ENCODE results near the gene TSPAN16. TPM values are rescaled to one million over a fixed set of nuclear protein-coding genes. Genes with fewer than 3 reads are reported as not detected.
"Not testable (repeated sequence)": the region's sequence is repeated elsewhere in the genome, so short reads cannot be mapped to it uniquely, and the experiment has no call there.

The TSPAN16 gene
- polyA plus RNA-seq, 4 donors = not detected

- peaks cover 0 to 96% (median 0%) of the 10 kb centered on the region in 3 donors for H3K36me3 ChIP-seq (ENCODE audit: control insufficient read depth in 3 of 3, insufficient read depth in 2 of 3, low read depth in 1 of 3, low read length in 3 of 3)
- DNase-seq = no peak
- no peak for FAIRE-seq
These were observed 34.2 kb downstream of the TSPAN16 start for GRCh38 chr19:11330127-11330526.

GRCh38 chr19:11331502-11331901 is 35.5 kb downstream of the TSPAN16 start:
- DNase-seq = no peak
- Histone ChIP-seq H3K27me3 (ENCODE audit: control insufficient read depth in 3 of 3, insufficient read depth in 3 of 3, low read length in 3 of 3) (no peaks in the 10 kb centered on the region), H3K4me1 (ENCODE audit: control insufficient read depth in 3 of 3, insufficient read depth in 2 of 3, low read depth in 1 of 3, low read length in 2 of 3) (peaks cover 0 to 4% (median 0%) of the 10 kb centered on the region in 3 donors), H3K4me3 (ENCODE audit: low read depth in 1 of 3, low read length in 3 of 3) (no peak overlapping the region), H3K27ac (ENCODE audit: low read depth in 1 of 3, low read length in 2 of 3) (no peak overlapping the region), H3K9me3 (ENCODE audit: control insufficient read depth in 2 of 2, insufficient read depth in 1 of 2, low read depth in 1 of 2, low read length in 1 of 2) (no peaks in the 10 kb centered on the region), H3K36me3 (ENCODE audit: control insufficient read depth in 3 of 3, insufficient read depth in 2 of 3, low read depth in 1 of 3, low read length in 3 of 3) (peaks cover 0 to 96% (median 2%) of the 10 kb centered on the region in 3 donors)
- no peak for FAIRE-seq
- 62 to 92% (median 87%) methylated on average over 4 of the region's 4 CpGs for WGBS, 3 donors

More at GRCh38 chr19:11330127-11330526, 34.2 kb downstream of the TSPAN16 start:
- no peak overlapping the region for H3K27ac ChIP-seq (ENCODE audit: low read depth in 1 of 3, low read length in 2 of 3)
- WGBS, 3 donors = 71 to 88% (median 78%) methylated on average over 4 of the region's 4 CpGs
- H3K27me3 ChIP-seq (ENCODE audit: control insufficient read depth in 3 of 3, insufficient read depth in 3 of 3, low read length in 3 of 3) = no peaks in the 10 kb centered on the region
- no peak overlapping the region for H3K4me3 ChIP-seq (ENCODE audit: low read depth in 1 of 3, low read length in 3 of 3)
- H3K4me1 ChIP-seq (ENCODE audit: control insufficient read depth in 3 of 3, insufficient read depth in 2 of 3, low read depth in 1 of 3, low read length in 2 of 3) = no peaks in the 10 kb centered on the region
- H3K9me3 ChIP-seq (ENCODE audit: control insufficient read depth in 2 of 2, insufficient read depth in 1 of 2, low read depth in 1 of 2, low read length in 1 of 2) = no peaks in the 10 kb centered on the region

DNA sequence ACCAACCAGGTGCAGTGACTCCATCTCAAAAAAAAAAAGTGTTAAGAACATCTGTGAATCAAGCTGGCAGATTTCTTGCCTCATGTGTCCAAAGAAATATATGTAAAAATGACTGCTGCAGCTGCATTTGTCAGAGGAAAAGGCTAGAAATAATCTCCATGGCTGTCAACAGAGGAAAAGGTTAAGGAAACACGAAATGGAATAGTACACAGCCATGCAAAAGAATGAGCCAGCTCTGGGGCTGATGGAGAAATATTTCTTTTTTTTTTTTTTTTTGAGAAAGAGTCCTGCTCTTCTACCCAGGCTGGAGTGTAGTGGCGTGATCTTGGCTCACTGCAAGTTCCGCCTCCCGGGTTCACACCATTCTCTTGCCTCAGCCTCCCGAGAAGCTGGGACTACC is 36.9 kb downstream of the TSPAN16 start:
- H3K36me3 ChIP-seq (ENCODE audit: control insufficient read depth in 3 of 3, insufficient read depth in 2 of 3, low read depth in 1 of 3, low read length in 3 of 3) = peaks cover 0 to 94% (median 2%) of the 10 kb centered on the region in 3 donors
- DNase-seq = no peak
- H3K4me1 ChIP-seq (ENCODE audit: control insufficient read depth in 3 of 3, insufficient read depth in 2 of 3, low read depth in 1 of 3, low read length in 2 of 3) = peaks cover 0 to 10% (median 0%) of the 10 kb centered on the region in 3 donors
- FAIRE-seq = no peak
- no peak overlapping the region for H3K27ac ChIP-seq (ENCODE audit: low read depth in 1 of 3, low read length in 2 of 3)
- no peaks in the 10 kb centered on the region for H3K27me3 ChIP-seq (ENCODE audit: control insufficient read depth in 3 of 3, insufficient read depth in 3 of 3, low read length in 3 of 3)
- H3K4me3 ChIP-seq (ENCODE audit: low read depth in 1 of 3, low read length in 3 of 3) = no peak overlapping the region
- no peaks in the 10 kb centered on the region for H3K9me3 ChIP-seq (ENCODE audit: control insufficient read depth in 2 of 2, insufficient read depth in 1 of 2, low read depth in 1 of 2, low read length in 1 of 2)
- whole genome bisulfite sequencing, 3 donors = 91 to 96% (median 96%) methylated on average over 5 of the region's 5 CpGs

- DNase-seq; H3K27ac ChIP-seq (ENCODE audit: low read depth in 1 of 3, low read length in 2 of 3); H3K27me3 ChIP-seq (ENCODE audit: control insufficient read depth in 3 of 3, insufficient read depth in 3 of 3, low read length in 3 of 3); H3K4me1 ChIP-seq (ENCODE audit: control insufficient read depth in 3 of 3, insufficient read depth in 2 of 3, low read depth in 1 of 3, low read length in 2 of 3); H3K4me3 ChIP-seq (ENCODE audit: low read depth in 1 of 3, low read length in 3 of 3); FAIRE-seq; H3K9me3 ChIP-seq (ENCODE audit: control insufficient read depth in 2 of 2, insufficient read depth in 1 of 2, low read depth in 1 of 2, low read length in 1 of 2): not testable (repeated sequence)
- WGBS, 3 donors = 83 to 85% (median 84%) methylated on average over 9 of the region's 9 CpGs
- peaks cover 0 to 88% (median 2%) of the 10 kb centered on the region in 3 donors for H3K36me3 ChIP-seq (ENCODE audit: control insufficient read depth in 3 of 3, insufficient read depth in 2 of 3, low read depth in 1 of 3, low read length in 3 of 3)
These were observed 37.9 kb downstream of the TSPAN16 start for GRCh38 chr19:11333838-11334237.

DNA sequence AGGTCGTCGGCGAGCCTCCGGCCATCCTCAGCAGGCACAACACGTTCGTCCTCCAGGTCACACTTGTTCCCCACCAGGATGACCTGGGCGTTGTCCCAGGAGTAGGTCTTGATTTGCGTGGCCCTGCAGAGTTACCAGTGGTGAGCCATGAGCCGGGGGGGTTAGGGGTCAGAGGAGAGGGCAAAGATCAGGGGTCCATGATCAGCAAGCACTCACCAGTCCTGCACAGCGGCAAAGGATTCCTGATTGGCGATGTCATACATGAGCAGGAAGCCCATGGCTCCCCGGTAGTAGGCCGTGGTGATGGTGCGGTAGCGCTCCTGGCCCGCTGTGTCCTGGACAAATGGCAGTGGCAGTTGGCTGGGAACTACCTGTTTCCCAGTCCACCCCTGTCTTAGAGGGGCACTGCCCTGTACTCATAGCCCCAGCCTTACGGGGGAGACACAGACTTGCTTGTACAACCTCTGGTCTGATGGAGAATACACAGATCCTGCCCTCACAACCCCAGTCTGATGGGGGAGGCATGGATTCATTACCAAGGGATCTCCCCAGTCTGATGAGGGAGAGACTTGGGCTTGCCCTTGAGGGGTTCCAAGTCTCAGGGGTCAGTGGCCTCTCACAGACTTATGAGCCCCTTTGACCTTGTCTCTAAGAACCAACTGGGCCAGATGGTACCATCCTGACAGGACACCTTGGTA is 39.6 kb downstream of the TSPAN16 start:
- H3K4me3 ChIP-seq (ENCODE audit: low read depth in 1 of 3, low read length in 3 of 3) = no peak overlapping the region
- H3K27me3 ChIP-seq (ENCODE audit: control insufficient read depth in 3 of 3, insufficient read depth in 3 of 3, low read length in 3 of 3) = no peaks in the 10 kb centered on the region
- 95 to 98% (median 96%) methylated on average over 17 of the region's 17 CpGs for WGBS, 3 donors
- H3K36me3 ChIP-seq (ENCODE audit: control insufficient read depth in 3 of 3, insufficient read depth in 2 of 3, low read depth in 1 of 3, low read length in 3 of 3) = peaks cover 0 to 71% (median 2%) of the 10 kb centered on the region in 3 donors
- no peaks in the 10 kb centered on the region for H3K9me3 ChIP-seq (ENCODE audit: control insufficient read depth in 2 of 2, insufficient read depth in 1 of 2, low read depth in 1 of 2, low read length in 1 of 2)
- H3K4me1 ChIP-seq (ENCODE audit: control insufficient read depth in 3 of 3, insufficient read depth in 2 of 3, low read depth in 1 of 3, low read length in 2 of 3) = peaks cover 0 to 14% (median 4%) of the 10 kb centered on the region in 3 donors
- DNase-seq (no peak), FAIRE-seq (no peak)
- H3K27ac ChIP-seq (ENCODE audit: low read depth in 1 of 3, low read length in 2 of 3) = no peak overlapping the region

GRCh38 chr19:11337080-11337479 is 41.1 kb downstream of the TSPAN16 start:
- WGBS, 3 donors = 65 to 72% (median 71%) methylated on average over 13 to 14 of the region's 14 CpGs
- peak overlapping the region in 1 of 3 donors; percentile 81 for H3K4me3 ChIP-seq (ENCODE audit: low read depth in 1 of 3, low read length in 3 of 3)
- FAIRE-seq = no peak

GRCh38 chr19:11338121-11338520 is 42.2 kb downstream of the TSPAN16 start:
- peak overlapping the region in 1 of 3 donors; percentile 81 for H3K4me3 ChIP-seq (ENCODE audit: low read depth in 1 of 3, low read length in 3 of 3)
- H3K4me1 ChIP-seq (ENCODE audit: control insufficient read depth in 3 of 3, insufficient read depth in 2 of 3, low read depth in 1 of 3, low read length in 2 of 3) = peaks cover 2 to 19% (median 4%) of the 10 kb centered on the region in 3 donors
- H3K36me3 ChIP-seq (ENCODE audit: control insufficient read depth in 3 of 3, insufficient read depth in 2 of 3, low read depth in 1 of 3, low read length in 3 of 3) = peaks cover 0 to 68% (median 2%) of the 10 kb centered on the region in 3 donors
- DNase-seq = peak; percentile 56 to 90
- WGBS, 3 donors = 17 to 61% (median 47%) methylated on average over 7 of the region's 7 CpGs
- no peaks in the 10 kb centered on the region for H3K27me3 ChIP-seq (ENCODE audit: control insufficient read depth in 3 of 3, insufficient read depth in 3 of 3, low read length in 3 of 3)
- H3K9me3 ChIP-seq (ENCODE audit: control insufficient read depth in 2 of 2, insufficient read depth in 1 of 2, low read depth in 1 of 2, low read length in 1 of 2) = peaks cover 0 to 3% of the 10 kb centered on the region in 2 donors
- no peak for FAIRE-seq
- H3K27ac ChIP-seq (ENCODE audit: low read depth in 1 of 3, low read length in 2 of 3) = peak overlapping the region in 2 of 3 donors; percentile 66 to 93

More at GRCh38 chr19:11337080-11337479, 41.1 kb downstream of the TSPAN16 start:
- no peaks in the 10 kb centered on the region for H3K27me3 ChIP-seq (ENCODE audit: control insufficient read depth in 3 of 3, insufficient read depth in 3 of 3, low read length in 3 of 3)
- no peak for DNase-seq
- peaks cover 0 to 3% of the 10 kb centered on the region in 2 donors for H3K9me3 ChIP-seq (ENCODE audit: control insufficient read depth in 2 of 2, insufficient read depth in 1 of 2, low read depth in 1 of 2, low read length in 1 of 2)
- H3K27ac ChIP-seq (ENCODE audit: low read depth in 1 of 3, low read length in 2 of 3) = no peak overlapping the region
- peaks cover 0 to 14% (median 4%) of the 10 kb centered on the region in 3 donors for H3K4me1 ChIP-seq (ENCODE audit: control insufficient read depth in 3 of 3, insufficient read depth in 2 of 3, low read depth in 1 of 3, low read length in 2 of 3)
- peaks cover 0 to 68% (median 2%) of the 10 kb centered on the region in 3 donors for H3K36me3 ChIP-seq (ENCODE audit: control insufficient read depth in 3 of 3, insufficient read depth in 2 of 3, low read depth in 1 of 3, low read length in 3 of 3)

DNA sequence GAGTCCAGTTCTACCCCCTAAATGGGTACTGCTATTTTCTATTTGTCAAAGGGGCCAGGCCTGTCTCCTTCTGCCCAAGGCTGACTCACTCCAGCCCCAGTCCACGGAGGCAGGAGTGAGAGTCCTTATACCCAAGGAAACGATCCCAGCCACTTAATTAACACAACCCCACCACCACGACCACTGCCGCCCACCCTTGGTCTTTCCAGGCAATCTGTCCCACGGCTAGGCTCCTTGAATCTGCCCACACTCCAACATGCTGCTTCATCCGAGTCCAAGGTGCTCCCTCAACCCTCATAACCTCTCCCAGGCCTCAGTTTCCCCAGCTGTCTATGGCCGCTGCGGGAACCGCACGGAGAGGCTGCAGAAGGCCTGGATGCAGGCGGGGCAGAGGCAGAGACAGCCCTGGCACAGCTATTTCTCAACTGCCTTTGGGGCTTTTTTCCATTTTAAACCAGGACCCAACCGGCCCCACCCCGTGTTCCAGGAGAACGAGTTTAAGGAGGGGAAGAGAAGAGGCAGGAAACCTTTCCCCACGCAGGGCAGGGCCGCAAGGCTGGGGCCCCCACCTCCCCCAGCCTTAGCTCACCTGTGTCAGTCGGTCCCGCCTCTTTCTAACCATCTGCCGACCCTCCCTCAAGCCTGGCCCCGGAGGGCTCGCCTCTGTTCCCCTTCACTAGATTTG is 42.8 kb downstream of the TSPAN16 start:
- DNase-seq = peak; percentile 12 to 55
- Histone ChIP-seq H3K4me3 (ENCODE audit: low read depth in 1 of 3, low read length in 3 of 3) (peak overlapping the region; percentile 59 to 85 (median 81)), H3K4me1 (ENCODE audit: control insufficient read depth in 3 of 3, insufficient read depth in 2 of 3, low read depth in 1 of 3, low read length in 2 of 3) (peaks cover 3 to 25% (median 4%) of the 10 kb centered on the region in 3 donors), H3K9me3 (ENCODE audit: control insufficient read depth in 2 of 2, insufficient read depth in 1 of 2, low read depth in 1 of 2, low read length in 1 of 2) (peaks cover 0 to 3% of the 10 kb centered on the region in 2 donors), H3K27ac (ENCODE audit: low read depth in 1 of 3, low read length in 2 of 3) (peak overlapping the region; percentile 13 to 93 (median 66)), H3K36me3 (ENCODE audit: control insufficient read depth in 3 of 3, insufficient read depth in 2 of 3, low read depth in 1 of 3, low read length in 3 of 3) (peaks cover 0 to 68% (median 2%) of the 10 kb centered on the region in 3 donors), H3K27me3 (ENCODE audit: control insufficient read depth in 3 of 3, insufficient read depth in 3 of 3, low read length in 3 of 3) (no peaks in the 10 kb centered on the region)
- 8 to 26% (median 18%) methylated on average over 21 of the region's 21 CpGs for WGBS, 3 donors
- no peak for FAIRE-seq

Measured in small intestine (tissue), 7 donors.